Cardiac muscle cell (in vitro differentiated cells and primary cell): ENCODE data around the gene RNF208. TPM values are rescaled to one million over a fixed set of nuclear protein-coding genes. Genes with fewer than 3 reads are reported as not detected.
A peak's percentile ranks its signal among the peaks of the same experiment; 100 is the strongest.

Experiments used
- DNase-seq, 2 donors: peaks; one replicate each; pipeline versions ENCODE4 v3.0.0 to v3.0.0-alpha.2; 2010 to 2017; ENCODE audit warnings: low read depth in 1 of 2, low spot score in 1 of 2
- H3K27ac ChIP-seq: fragments of 200-600 bp; sonication (generic); 2 replicates; pipeline ENCODE4 v1.5.1; 2016
- H3K27me3 ChIP-seq: fragments of 200-600 bp; sonication (generic); 2 replicates; pipeline ENCODE4 v1.6.0; 2016; ENCODE audit warnings: control low read depth
- H3K36me3 ChIP-seq: fragments of 200-600 bp; sonication (generic); 2 replicates; pipeline ENCODE4 v1.5.1; 2016; ENCODE audit warnings: control low read depth
- H3K4me1 ChIP-seq: fragments of 200-600 bp; sonication (generic); 2 replicates; pipeline ENCODE4 v1.8.1; 2017; ENCODE audit warnings: low read depth, mild to moderate bottlenecking, mixed run types
- H3K4me3 ChIP-seq: fragments of 200-600 bp; sonication (generic); 2 replicates; pipeline ENCODE4 v1.5.1; 2016; ENCODE audit warnings: mild to moderate bottlenecking
- H3K9me3 ChIP-seq: fragments of 200-600 bp; sonication (generic); 2 replicates; pipeline ENCODE4 v1.5.1; 2017; ENCODE audit warnings: low read depth, mild to moderate bottlenecking, control low read depth
- polyA plus RNA-seq: library from polyadenylated mRNA; unstranded; fragments of >200 nt; fragmentation: Nextera tagmentation; extraction: Ambion mirVana; gene quantifications from 2 replicates; pipeline ENCODE4 v1.2.1, GENCODE V29; 2016
- total RNA-seq: library from RNA; depleted of rRNA; stranded (reverse); fragments of >200 nt; gene quantifications from 2 replicates; pipeline ENCODE4 v1.2.3, GENCODE V29; 2016
- TF ChIP-seq, protein P1 (sequence below): IDR thresholded peaks from 2 replicates; pipeline ENCODE4 v1.5.1; 2012; ENCODE audit warnings: low read depth, mild to moderate bottlenecking, low read length

RNF208 gene
- total and polyA plus RNA-seq, 2 experiments from 2014 or later = 6.1 to 23.1 TPM

DNA sequence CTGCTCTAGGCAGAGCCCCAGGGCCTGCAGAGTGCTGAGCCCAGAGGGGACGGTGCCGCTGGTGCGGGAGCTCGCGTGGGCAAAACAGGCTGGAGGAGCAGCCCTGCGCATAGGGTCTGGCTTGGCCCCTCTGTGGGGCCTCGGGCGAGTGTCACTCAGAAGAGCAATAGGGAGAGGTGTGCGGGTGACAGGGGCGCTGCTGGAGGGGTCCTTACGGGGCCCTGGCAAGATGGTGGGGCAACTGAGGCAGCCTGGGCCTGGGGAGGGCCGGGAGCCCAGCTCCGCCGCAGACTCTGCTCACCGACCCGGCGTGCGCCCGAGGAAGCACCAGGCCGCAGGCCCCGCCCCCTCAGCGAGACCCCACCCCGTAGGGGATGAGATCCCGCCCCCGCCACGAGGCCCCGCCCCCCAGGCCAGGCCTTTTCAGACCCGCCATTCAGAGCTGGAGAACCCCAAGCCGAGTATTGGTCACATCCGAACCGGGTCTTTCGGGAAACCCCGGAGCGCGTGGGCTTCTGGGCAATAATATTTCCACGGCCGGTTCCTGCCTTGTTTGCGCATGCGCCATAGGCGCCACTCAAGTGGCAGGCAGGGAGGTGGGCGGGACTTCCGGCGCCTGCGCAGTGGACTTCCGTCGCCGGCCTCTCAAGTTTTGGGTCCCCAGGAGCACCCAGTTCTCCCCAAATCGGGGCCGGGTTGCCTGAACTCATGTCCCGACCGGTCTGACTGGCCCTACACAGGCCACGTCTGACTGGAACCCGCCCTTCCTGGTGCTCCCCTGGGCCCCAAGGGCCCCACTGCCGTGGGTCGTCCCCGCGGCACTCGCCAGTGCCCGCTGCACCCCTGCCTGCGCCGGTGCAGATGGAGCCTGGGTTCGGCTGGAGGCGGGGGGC lies 1.3 kb upstream of the RNF208 start:
- H3K36me3 ChIP-seq = no peaks in the 10 kb centered on the region
- peak overlapping the region; percentile 49 for H3K4me3 ChIP-seq
- TF ChIP-seq, protein P1, sequence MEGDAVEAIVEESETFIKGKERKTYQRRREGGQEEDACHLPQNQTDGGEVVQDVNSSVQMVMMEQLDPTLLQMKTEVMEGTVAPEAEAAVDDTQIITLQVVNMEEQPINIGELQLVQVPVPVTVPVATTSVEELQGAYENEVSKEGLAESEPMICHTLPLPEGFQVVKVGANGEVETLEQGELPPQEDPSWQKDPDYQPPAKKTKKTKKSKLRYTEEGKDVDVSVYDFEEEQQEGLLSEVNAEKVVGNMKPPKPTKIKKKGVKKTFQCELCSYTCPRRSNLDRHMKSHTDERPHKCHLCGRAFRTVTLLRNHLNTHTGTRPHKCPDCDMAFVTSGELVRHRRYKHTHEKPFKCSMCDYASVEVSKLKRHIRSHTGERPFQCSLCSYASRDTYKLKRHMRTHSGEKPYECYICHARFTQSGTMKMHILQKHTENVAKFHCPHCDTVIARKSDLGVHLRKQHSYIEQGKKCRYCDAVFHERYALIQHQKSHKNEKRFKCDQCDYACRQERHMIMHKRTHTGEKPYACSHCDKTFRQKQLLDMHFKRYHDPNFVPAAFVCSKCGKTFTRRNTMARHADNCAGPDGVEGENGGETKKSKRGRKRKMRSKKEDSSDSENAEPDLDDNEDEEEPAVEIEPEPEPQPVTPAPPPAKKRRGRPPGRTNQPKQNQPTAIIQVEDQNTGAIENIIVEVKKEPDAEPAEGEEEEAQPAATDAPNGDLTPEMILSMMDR = no peak
- DNase-seq = peak; percentile 98
- H3K27ac ChIP-seq = peak overlapping the region; percentile 81
- H3K9me3 ChIP-seq = no peaks in the 10 kb centered on the region
- no peaks in the 10 kb centered on the region for H3K27me3 ChIP-seq
- H3K4me1 ChIP-seq = peaks cover 23% of the 10 kb centered on the region

DNA sequence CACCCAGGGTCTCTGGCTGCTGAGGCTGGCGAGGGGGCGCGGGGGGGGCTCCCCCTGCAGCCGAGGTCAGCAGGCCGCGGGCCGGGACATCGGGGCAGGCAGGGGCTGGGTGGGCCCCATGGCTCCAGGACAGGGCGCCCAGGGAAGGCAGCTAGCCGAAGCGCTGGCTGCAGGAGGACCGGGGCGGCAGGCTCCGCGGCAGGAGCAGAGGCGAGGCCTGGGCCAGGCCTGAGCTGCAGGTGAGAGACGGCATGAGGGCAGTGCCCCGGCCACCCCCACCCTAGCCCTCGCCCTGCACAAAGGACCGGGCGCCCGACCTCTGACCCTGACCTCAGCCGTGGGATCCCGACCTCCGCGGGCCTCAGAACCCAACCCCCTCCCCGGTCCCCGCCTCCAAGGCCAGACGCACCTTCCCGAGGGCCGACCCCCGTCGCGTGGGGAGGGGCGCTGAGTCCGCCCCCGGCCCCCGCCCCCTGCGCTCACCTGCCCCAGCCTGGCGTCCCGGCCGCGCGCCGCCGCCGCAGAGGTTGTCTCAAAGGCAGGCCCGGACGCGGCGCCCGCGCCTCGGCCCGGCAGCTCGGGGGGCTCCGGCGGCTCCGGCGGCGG lies 431 bp downstream of the RNF208 start:
- Histone ChIP-seq H3K4me1 (peaks cover 31% of the 10 kb centered on the region), H3K36me3 (no peaks in the 10 kb centered on the region), H3K27me3 (no peaks in the 10 kb centered on the region), H3K27ac (peak overlapping the region; percentile 80), H3K4me3 (peak overlapping the region; percentile 59), H3K9me3 (no peaks in the 10 kb centered on the region)
- TF ChIP-seq, protein P1 = no peak
- peak in 1 of 2 donors; percentile 57 for DNase-seq

DNA sequence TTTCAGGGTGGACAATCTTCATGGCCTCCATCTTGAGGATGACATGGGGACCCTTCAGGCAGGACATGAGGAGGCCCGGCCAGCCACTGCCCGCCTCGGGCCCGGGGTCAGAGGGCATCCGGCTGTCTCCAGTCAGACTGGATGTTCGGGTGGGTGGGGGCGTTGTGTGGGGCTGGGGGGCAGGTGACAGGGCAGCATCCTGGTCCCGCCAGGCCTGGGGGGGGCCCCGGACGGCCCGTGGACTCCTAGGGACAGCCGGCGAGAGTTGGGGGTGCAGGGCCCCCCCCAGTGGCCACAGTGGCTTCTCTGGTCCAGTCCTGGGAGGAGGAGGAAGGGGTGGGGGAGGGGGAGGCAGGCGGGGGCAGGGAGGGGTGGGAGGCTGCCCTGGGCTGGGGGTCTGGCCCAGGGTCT lies 940 bp downstream of the RNF208 start:
- H3K27me3 ChIP-seq = no peaks in the 10 kb centered on the region
- H3K4me1 ChIP-seq = peaks cover 31% of the 10 kb centered on the region
- H3K9me3 ChIP-seq = no peaks in the 10 kb centered on the region
- TF ChIP-seq, protein P1 = no peak
- DNase-seq = no peak
- H3K36me3 ChIP-seq = no peaks in the 10 kb centered on the region
- peak overlapping the region; percentile 80 for H3K27ac ChIP-seq
- peak overlapping the region; percentile 59 for H3K4me3 ChIP-seq

DNA sequence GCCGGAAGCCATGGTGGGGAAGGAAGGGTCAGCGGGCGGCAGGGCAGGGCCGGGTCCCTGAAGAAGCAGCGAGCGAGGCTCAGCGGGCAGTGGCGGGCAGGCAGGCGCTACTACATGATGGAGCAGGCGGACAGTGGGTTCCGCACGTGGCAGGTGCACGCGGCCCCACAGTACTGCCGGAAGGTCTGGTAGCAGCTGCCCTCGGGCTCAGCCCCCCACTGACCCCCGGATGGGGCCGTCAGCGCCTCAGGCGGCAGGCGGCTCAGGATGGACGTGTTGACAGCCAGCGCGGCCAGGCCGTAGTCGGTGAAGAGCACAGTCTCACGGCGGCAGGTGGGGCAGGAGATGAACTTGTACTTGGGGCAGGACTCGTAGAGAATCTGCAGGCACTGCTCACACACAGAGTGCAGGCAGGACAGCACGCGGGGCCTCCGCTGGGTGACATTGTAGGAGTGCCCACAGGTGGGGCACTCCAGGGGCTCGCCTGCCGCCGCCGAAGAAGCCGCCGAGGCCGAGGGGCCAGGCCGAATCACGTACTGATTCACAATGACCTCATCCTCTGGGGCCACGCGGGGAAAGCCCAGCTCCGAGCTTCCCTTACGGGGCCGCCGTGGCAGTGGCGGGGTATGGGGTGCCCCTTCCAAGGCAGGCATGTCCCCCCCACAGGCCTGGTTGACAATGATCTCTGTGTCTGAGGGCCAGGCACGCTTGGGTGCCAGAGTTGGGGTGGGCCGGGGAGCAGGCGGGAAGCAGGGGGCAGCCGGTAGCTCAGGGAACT lies 1.5 kb downstream of the RNF208 start:
- Histone ChIP-seq H3K4me1 (peaks cover 31% of the 10 kb centered on the region), H3K27ac (peak overlapping the region; percentile 80), H3K4me3 (no peak overlapping the region), H3K27me3 (no peaks in the 10 kb centered on the region), H3K9me3 (no peaks in the 10 kb centered on the region), H3K36me3 (no peaks in the 10 kb centered on the region)
- TF ChIP-seq, protein P1 = no peak
- no peak for DNase-seq

DNA sequence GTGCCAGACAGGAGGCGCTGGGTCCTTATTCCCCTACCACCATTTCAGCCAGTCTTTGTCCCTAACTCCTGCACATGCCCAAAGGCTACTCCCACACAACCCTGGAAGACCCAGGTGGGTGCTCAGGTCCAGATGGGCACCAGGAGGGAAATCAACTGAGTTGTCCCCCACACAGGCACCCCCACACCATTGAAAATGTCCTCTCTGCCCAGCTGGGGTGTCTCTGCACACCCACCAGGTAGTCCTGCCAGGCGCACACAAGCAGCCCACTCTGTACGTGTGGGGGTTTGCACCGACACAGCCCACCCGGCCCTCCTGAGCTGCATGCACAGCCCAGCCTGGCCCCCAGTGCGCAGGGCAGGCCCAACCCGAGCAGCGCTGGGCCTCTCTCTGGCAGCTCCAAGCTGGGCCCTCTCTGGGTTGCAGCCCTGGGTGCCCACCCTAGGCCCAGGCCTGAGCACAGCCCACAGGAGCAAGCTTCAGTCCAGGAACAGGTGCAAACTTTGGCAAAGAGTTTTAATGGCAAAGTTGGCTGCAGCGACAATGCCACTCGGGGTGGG lies 2.2 kb downstream of the RNF208 start:
- H3K4me3 ChIP-seq = no peak overlapping the region
- no peaks in the 10 kb centered on the region for H3K9me3 ChIP-seq
- H3K27me3 ChIP-seq = no peaks in the 10 kb centered on the region
- peak overlapping the region; percentile 80 for H3K27ac ChIP-seq
- no peaks in the 10 kb centered on the region for H3K36me3 ChIP-seq
- DNase-seq = no peak
- TF ChIP-seq, protein P1 = no peak
- H3K4me1 ChIP-seq = peaks cover 31% of the 10 kb centered on the region
